DND-41 (cell line): ENCODE data around the gene AKAP1.

Source experiments
- EZH2 ChIP-seq: IDR thresholded peaks from 3 replicates; pipeline ENCODE4 v1.6.1; 2012; ENCODE audit warnings: borderline replicate concordance, low read depth, mild to moderate bottlenecking, moderate library complexity, low read length, inconsistent platforms; ENCODE audit not compliant: severe bottlenecking
- TF ChIP-seq, protein P1 (sequence below): IDR thresholded peaks from 2 replicates; pipeline ENCODE4 v1.5.1; 2012; ENCODE audit warnings: borderline replicate concordance, low read length, moderate library complexity, mild to moderate bottlenecking; ENCODE audit not compliant: poor library complexity, severe bottlenecking; ENCODE audit errors: extremely low read depth

DNA sequence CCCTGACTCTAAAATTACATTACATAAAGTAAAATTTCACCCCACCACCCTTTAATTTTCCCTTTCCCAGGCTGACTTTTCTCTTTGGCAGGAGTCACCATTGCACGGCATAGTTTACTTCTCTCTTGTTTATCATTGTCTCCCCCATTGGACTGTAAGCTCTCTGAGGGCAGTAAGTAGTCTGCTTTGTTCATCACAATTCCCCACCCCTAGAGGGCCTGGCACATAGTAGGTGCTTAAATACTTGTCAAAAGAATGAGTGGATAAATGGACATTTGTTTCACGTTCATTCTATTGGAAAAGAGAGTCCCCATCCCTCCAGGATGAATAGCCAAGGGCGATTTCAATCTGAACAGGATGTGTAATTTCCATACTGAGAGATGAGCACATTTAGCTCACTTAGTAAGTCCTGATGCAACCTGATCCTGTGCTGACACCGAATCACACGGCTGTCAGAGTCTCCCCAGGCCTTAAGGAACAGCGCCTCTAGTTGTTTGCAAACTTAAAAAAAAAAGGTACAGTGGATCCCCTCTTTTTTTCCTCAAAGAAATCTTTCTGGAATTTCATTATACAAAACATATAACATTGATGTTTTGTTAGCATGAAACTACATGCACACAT, 54.0 kb downstream of the AKAP1 start:
- TF ChIP-seq, protein P1, sequence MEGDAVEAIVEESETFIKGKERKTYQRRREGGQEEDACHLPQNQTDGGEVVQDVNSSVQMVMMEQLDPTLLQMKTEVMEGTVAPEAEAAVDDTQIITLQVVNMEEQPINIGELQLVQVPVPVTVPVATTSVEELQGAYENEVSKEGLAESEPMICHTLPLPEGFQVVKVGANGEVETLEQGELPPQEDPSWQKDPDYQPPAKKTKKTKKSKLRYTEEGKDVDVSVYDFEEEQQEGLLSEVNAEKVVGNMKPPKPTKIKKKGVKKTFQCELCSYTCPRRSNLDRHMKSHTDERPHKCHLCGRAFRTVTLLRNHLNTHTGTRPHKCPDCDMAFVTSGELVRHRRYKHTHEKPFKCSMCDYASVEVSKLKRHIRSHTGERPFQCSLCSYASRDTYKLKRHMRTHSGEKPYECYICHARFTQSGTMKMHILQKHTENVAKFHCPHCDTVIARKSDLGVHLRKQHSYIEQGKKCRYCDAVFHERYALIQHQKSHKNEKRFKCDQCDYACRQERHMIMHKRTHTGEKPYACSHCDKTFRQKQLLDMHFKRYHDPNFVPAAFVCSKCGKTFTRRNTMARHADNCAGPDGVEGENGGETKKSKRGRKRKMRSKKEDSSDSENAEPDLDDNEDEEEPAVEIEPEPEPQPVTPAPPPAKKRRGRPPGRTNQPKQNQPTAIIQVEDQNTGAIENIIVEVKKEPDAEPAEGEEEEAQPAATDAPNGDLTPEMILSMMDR: no peak
- no peak for TF ChIP-seq EZH2
